ENCODE measurements around the gene FAM8A1. TPM values are rescaled to one million over a fixed set of nuclear protein-coding genes. Genes with fewer than 3 reads are reported as not detected.

Gene FAM8A1
- polyA plus RNA-seq, 1 of the 3 experiments (the other 2 are of a cell fraction): 5.0 TPM

DNA sequence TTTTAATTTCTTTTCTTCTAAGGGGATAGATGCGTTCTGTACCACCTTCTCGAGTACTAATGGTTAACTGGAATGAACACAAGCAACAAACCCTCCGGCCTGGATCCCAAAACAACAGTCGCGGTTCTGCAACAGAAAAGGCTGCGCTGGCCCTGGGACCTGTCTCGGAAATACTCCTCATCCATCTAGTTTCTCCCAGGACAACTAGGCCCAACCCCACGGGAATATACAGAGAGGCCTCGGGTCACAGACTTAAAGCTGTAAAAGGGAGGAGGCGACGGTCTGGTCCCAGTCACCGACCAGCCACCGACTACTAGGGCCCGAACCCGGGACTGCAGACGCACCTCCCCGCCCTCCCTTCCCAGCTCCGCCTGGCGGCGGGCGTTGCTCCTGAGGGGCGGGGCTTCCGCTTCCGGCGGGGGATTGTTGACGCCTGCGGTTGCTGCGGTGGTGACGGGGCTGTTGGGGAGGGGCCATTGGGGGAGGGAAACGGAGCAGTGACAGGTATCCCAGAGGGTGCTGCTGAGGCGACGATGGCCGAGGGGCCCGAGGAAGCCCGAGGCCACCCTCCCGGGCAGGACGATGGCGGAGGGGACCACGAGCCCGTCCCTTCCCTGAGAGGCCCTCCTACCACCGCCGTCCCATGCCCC, at the start of gene FAM8A1 (continued):
- TF ChIP-seq, protein P1, sequence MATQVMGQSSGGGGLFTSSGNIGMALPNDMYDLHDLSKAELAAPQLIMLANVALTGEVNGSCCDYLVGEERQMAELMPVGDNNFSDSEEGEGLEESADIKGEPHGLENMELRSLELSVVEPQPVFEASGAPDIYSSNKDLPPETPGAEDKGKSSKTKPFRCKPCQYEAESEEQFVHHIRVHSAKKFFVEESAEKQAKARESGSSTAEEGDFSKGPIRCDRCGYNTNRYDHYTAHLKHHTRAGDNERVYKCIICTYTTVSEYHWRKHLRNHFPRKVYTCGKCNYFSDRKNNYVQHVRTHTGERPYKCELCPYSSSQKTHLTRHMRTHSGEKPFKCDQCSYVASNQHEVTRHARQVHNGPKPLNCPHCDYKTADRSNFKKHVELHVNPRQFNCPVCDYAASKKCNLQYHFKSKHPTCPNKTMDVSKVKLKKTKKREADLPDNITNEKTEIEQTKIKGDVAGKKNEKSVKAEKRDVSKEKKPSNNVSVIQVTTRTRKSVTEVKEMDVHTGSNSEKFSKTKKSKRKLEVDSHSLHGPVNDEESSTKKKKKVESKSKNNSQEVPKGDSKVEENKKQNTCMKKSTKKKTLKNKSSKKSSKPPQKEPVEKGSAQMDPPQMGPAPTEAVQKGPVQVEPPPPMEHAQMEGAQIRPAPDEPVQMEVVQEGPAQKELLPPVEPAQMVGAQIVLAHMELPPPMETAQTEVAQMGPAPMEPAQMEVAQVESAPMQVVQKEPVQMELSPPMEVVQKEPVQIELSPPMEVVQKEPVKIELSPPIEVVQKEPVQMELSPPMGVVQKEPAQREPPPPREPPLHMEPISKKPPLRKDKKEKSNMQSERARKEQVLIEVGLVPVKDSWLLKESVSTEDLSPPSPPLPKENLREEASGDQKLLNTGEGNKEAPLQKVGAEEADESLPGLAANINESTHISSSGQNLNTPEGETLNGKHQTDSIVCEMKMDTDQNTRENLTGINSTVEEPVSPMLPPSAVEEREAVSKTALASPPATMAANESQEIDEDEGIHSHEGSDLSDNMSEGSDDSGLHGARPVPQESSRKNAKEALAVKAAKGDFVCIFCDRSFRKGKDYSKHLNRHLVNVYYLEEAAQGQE (IDR thresholded peaks at IDR 0.05; ENCODE audit: low read depth, low read length): no peak
- TF ChIP-seq GATA2 (CRISPR knock-in tag; IDR thresholded peaks at IDR 0.05) (no peak), JUND (IDR thresholded peaks at IDR 0.05) (no peak), GABPA (IDR thresholded peaks at IDR 0.05; ENCODE audit: low read depth) (peak; percentile 89), MXI1 (IDR thresholded peaks at IDR 0.05; ENCODE audit: low read depth, low read length) (no peak), SMC3 (IDR thresholded peaks at IDR 0.05; ENCODE audit: low read depth, low read length) (no peak), CHD2 (IDR thresholded peaks at IDR 0.05; ENCODE audit: low read length, partially characterized antibody) (peak; percentile 78), RCOR1 (IDR thresholded peaks at IDR 0.05; ENCODE audit: low read length) (no peak), YY1 (IDR thresholded peaks at IDR 0.05; ENCODE audit: low read depth) (no peak)
- TF ChIP-seq, protein P2, sequence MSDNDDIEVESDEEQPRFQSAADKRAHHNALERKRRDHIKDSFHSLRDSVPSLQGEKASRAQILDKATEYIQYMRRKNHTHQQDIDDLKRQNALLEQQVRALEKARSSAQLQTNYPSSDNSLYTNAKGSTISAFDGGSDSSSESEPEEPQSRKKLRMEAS (IDR thresholded peaks at IDR 0.05; ENCODE audit: low read depth): peak; percentile 78; the same call in 1 of the 2 replicates

DNA sequence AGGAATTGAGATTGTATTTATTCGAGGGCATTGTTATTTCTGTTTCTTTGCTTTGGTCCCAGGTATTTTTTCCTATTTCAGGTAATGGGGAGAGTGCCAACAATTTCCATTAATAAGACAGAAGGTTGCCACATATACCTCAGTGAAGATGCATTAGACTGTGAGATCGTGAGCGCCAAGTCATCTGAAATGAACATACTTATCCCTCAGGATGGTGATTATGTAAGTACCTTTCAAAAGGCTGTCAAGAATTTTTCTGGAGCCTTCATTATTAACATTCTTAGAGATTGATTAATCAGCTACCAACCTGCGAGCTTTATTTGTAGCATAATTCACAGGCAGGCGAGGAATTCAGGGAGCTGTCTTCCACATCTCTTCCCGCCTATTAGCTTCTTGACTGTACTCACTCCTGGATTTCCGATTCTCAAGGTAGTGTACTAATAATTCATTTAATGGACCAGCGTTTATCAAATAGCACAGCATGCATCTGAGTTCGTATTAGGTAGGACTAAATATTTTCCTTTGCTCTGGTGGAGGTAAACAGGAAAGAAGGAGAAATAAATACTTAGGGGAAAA, 48.6 kb upstream of the FAM8A1 start:
- H3K9ac ChIP-seq: no peak overlapping the region
- H3K4me2 ChIP-seq: no peak overlapping the region
- TF ChIP-seq CHD2 (IDR thresholded peaks at IDR 0.05; ENCODE audit: low read length, partially characterized antibody): no peak
- no peak for TF ChIP-seq ELF1 (IDR thresholded peaks at IDR 0.05)
- TF ChIP-seq TEAD4 (IDR thresholded peaks at IDR 0.05; ENCODE audit: borderline replicate concordance, insufficient read depth): no peak
- no peak for TF ChIP-seq POLR2AphosphoS5 (IDR thresholded peaks at IDR 0.05; ENCODE audit: low read depth, low read length)
- no peak for TF ChIP-seq FOXJ3 (CRISPR knock-in tag; IDR thresholded peaks at IDR 0.05)
- TF ChIP-seq, protein P2 (IDR thresholded peaks at IDR 0.05; ENCODE audit: low read depth): no peak
- no peak for TF ChIP-seq EZH2phosphoT487 (IDR thresholded peaks at IDR 0.05; ENCODE audit: borderline replicate concordance, low read depth)
- TF ChIP-seq RAD21 (IDR thresholded peaks at IDR 0.05; ENCODE audit: low read length): no peak
- no peak for TF ChIP-seq YY1 (IDR thresholded peaks at IDR 0.05; ENCODE audit: low read depth)
- TF ChIP-seq TAF1 (IDR thresholded peaks at IDR 0.05; ENCODE audit: borderline replicate concordance, low read depth, low read length): no peak
- TF ChIP-seq GABPA (IDR thresholded peaks at IDR 0.05; ENCODE audit: low read depth): no peak
- TF ChIP-seq IRF3 (IDR thresholded peaks at IDR 0.05; ENCODE audit: low read depth, low read length): no peak
- no peak for TF ChIP-seq FOXM1 (IDR thresholded peaks at IDR 0.05; ENCODE audit: low read depth)
- TF ChIP-seq USF2 (IDR thresholded peaks at IDR 0.05; ENCODE audit: borderline replicate concordance, low read depth, low read length): no peak
- no peak for TF ChIP-seq GATA2 (CRISPR knock-in tag; IDR thresholded peaks at IDR 0.05)
- no peak for TF ChIP-seq TCF12 (IDR thresholded peaks at IDR 0.05)
- no peak for TF ChIP-seq MXI1 (IDR thresholded peaks at IDR 0.05; ENCODE audit: low read depth, low read length)
- TF ChIP-seq, protein P3, sequence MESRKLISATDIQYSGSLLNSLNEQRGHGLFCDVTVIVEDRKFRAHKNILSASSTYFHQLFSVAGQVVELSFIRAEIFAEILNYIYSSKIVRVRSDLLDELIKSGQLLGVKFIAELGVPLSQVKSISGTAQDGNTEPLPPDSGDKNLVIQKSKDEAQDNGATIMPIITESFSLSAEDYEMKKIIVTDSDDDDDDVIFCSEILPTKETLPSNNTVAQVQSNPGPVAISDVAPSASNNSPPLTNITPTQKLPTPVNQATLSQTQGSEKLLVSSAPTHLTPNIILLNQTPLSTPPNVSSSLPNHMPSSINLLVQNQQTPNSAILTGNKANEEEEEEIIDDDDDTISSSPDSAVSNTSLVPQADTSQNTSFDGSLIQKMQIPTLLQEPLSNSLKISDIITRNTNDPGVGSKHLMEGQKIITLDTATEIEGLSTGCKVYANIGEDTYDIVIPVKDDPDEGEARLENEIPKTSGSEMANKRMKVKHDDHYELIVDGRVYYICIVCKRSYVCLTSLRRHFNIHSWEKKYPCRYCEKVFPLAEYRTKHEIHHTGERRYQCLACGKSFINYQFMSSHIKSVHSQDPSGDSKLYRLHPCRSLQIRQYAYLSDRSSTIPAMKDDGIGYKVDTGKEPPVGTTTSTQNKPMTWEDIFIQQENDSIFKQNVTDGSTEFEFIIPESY (IDR thresholded peaks at IDR 0.05; ENCODE audit: borderline replicate concordance, low read depth): no peak
- TF ChIP-seq NFIC (IDR thresholded peaks at IDR 0.05; ENCODE audit: borderline replicate concordance): no peak
- WGBS (ENCODE audit: low lambda C conversion rate): 84% methylated on average over 9 of the region's 9 CpGs
- no peak overlapping the region for H3K4me3 ChIP-seq (ENCODE audit: low read depth in 2 of 2, low read length in 1 of 2)
- no peaks in the 10 kb centered on the region for H3K9me3 ChIP-seq
- ChIA-PET POLR2A (no interaction called here), CTCF (no interaction called here)
- peaks cover 1 to 3% of the 10 kb centered on the region in 2 experiments for H3K36me3 ChIP-seq (replicated peaks in 1 of 2; ENCODE audit: control insufficient read depth in 1 of 2, insufficient read depth in 2 of 2, low read length in 1 of 2)
- no peaks in the 10 kb centered on the region for H3K9me2 ChIP-seq
- no peak overlapping the region for H2AFZ ChIP-seq (ENCODE audit: low read depth)
- H3K4me1 ChIP-seq (ENCODE audit: control insufficient read depth in 1 of 2, insufficient read depth in 2 of 2, low read depth in 1 of 2, low read length in 1 of 2): no peaks in the 10 kb centered on the region
- no peaks in the 10 kb centered on the region for H3K79me2 ChIP-seq (ENCODE audit: insufficient read depth)
- no peaks in the 10 kb centered on the region for H3K27me3 ChIP-seq (ENCODE audit: insufficient read depth)
- no peaks in the 10 kb centered on the region for H4K20me1 ChIP-seq (ENCODE audit: insufficient read depth)
- no peaks in the 10 kb centered on the region for H3F3A ChIP-seq (replicated peaks; ENCODE audit: insufficient read depth)
- DNase-seq: no peak
- no peak overlapping the region for H3K27ac ChIP-seq (ENCODE audit: low read depth in 2 of 2, low read length in 1 of 2)

All from SK-N-SH (cell line).